HL-60 (cell line): ENCODE data around the gene NAE1.

Source experiments
- DNase-seq, 2 experiments: peaks; one replicate each; pipeline ENCODE4 v3.0.0-alpha.2; 2010 to 2020; ENCODE audit warnings: low read depth in 1 of 2, low spot score in 1 of 2
- H3K27ac ChIP-seq: fragments of 250-450 bp; sonication (Bioruptor Pico); replicated peaks from 2 replicates; pipeline ENCODE4 v1.5.1; 2020; ENCODE audit warnings: mild to moderate bottlenecking, moderate library complexity
- H3K27me3 ChIP-seq: fragments of 250-450 bp; sonication (Bioruptor Pico); 2 replicates; pipeline ENCODE4 v1.5.1; 2021; ENCODE audit warnings: mild to moderate bottlenecking, moderate library complexity; ENCODE audit not compliant: insufficient read depth, poor library complexity, severe bottlenecking
- H3K4me3 ChIP-seq: replicated peaks from 2 replicates; pipeline ENCODE4 v1.5.1; 2011; ENCODE audit warnings: mild to moderate bottlenecking, control low read depth, low read length; ENCODE audit not compliant: insufficient read depth
- GABPA ChIP-seq: IDR thresholded peaks from 2 replicates; pipeline ENCODE4 v1.6.1; 2012; ENCODE audit warnings: low read depth
- POLR2AphosphoS5 ChIP-seq: IDR thresholded peaks from 2 replicates; pipeline ENCODE4 v1.6.1; 2012; ENCODE audit warnings: low read depth
- SPI1 ChIP-seq: IDR thresholded peaks from 2 replicates; pipeline ENCODE4 v1.6.1; 2012; ENCODE audit warnings: low read depth, mild to moderate bottlenecking, borderline replicate concordance
- TF ChIP-seq, protein P1 (sequence below): IDR thresholded peaks from 2 replicates; pipeline ENCODE4 v1.6.1; 2012; ENCODE audit warnings: low read depth; ENCODE audit not compliant: insufficient replicate concordance
- TF ChIP-seq, protein P2 (sequence below): IDR thresholded peaks from one replicate; pipeline ENCODE4 v1.5.1; 2011; ENCODE audit warnings: low read length, control low read depth, inconsistent platforms; ENCODE audit not compliant: insufficient read depth

The NAE1 gene

DNA sequence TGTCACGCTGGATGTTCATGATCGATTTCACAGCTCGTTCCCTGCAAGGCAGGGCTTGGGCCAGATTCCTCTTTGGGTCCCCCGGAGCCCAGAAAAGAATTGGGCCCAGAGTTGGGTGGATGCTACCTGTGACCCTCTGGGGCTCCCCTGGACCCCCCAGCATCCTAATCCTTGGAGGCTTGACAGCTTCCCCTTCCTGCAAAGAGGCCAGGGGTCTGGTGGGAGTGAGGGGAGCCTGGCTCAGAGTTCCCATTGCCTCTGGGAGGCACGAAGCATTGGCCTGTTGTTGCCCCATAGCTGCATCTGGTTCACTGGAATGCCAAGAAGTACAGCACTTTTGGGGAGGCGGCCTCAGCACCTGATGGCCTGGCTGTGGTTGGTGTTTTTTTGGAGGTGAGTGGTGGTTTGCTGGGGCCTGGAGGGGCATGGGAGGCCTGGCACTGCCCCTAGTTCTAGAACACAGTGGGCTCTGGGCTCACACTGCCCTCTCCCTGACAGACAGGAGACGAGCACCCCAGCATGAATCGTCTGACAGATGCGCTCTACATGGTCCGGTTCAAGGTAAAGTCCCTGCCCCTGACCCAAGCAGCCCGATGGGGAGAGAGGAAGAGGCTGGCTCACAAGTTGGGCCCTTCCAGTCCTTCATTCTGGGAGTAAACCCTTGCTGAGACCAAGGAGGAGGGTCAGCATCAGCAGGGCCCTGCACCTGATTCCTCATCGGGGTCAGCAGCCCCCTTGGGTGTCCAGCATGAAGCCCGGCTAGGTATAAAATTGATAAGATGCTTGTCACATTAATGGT, 20.6 kb upstream of the NAE1 start:
- TF ChIP-seq, protein P1, sequence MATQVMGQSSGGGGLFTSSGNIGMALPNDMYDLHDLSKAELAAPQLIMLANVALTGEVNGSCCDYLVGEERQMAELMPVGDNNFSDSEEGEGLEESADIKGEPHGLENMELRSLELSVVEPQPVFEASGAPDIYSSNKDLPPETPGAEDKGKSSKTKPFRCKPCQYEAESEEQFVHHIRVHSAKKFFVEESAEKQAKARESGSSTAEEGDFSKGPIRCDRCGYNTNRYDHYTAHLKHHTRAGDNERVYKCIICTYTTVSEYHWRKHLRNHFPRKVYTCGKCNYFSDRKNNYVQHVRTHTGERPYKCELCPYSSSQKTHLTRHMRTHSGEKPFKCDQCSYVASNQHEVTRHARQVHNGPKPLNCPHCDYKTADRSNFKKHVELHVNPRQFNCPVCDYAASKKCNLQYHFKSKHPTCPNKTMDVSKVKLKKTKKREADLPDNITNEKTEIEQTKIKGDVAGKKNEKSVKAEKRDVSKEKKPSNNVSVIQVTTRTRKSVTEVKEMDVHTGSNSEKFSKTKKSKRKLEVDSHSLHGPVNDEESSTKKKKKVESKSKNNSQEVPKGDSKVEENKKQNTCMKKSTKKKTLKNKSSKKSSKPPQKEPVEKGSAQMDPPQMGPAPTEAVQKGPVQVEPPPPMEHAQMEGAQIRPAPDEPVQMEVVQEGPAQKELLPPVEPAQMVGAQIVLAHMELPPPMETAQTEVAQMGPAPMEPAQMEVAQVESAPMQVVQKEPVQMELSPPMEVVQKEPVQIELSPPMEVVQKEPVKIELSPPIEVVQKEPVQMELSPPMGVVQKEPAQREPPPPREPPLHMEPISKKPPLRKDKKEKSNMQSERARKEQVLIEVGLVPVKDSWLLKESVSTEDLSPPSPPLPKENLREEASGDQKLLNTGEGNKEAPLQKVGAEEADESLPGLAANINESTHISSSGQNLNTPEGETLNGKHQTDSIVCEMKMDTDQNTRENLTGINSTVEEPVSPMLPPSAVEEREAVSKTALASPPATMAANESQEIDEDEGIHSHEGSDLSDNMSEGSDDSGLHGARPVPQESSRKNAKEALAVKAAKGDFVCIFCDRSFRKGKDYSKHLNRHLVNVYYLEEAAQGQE, result no peak
- TF ChIP-seq, protein P2, sequence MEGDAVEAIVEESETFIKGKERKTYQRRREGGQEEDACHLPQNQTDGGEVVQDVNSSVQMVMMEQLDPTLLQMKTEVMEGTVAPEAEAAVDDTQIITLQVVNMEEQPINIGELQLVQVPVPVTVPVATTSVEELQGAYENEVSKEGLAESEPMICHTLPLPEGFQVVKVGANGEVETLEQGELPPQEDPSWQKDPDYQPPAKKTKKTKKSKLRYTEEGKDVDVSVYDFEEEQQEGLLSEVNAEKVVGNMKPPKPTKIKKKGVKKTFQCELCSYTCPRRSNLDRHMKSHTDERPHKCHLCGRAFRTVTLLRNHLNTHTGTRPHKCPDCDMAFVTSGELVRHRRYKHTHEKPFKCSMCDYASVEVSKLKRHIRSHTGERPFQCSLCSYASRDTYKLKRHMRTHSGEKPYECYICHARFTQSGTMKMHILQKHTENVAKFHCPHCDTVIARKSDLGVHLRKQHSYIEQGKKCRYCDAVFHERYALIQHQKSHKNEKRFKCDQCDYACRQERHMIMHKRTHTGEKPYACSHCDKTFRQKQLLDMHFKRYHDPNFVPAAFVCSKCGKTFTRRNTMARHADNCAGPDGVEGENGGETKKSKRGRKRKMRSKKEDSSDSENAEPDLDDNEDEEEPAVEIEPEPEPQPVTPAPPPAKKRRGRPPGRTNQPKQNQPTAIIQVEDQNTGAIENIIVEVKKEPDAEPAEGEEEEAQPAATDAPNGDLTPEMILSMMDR, result no peak
- no peak for TF ChIP-seq GABPA
- TF ChIP-seq POLR2AphosphoS5, result no peak
- no peak for TF ChIP-seq SPI1
- DNase-seq, result no peak
- Histone ChIP-seq H3K4me3 (no peak overlapping the region), H3K27ac (no peak overlapping the region), H3K27me3 (no peaks in the 10 kb centered on the region)

DNA sequence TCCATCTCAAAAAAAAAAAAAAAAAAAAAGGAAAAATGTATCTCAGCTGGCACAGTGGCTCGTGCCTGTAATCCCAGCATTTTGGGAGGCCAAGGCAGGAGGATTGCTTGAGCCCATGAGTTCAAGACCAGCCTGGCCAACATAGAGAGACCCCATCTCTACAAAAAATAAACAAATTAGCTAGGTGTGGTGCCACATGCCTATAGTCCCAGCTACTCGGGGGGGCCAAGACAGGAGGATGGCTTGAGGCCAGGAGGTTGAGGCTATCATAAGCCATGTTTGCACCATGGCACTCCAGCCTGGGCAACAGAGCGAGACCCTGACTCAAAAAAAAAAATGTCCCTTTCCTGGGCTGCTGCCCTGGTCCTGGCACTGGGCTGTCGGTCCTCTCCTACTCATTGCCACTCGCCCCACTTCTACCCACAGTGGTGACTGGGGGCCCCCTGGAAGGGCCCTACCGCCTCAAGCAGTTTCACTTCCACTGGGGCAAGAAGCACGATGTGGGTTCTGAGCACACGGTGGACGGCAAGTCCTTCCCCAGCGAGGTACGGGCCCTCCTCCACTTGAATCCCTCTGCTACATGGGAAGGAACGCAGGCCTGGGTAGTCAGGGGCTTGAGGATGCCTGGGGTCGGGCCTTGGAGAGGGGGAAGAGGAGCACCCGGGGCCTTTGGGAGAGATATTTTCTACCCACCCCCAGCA, 19.5 kb upstream of the NAE1 start:
- H3K27ac ChIP-seq, result no peak overlapping the region
- H3K27me3 ChIP-seq, result peaks cover 8% of the 10 kb centered on the region
- no peak for DNase-seq
- no peak for TF ChIP-seq GABPA
- H3K4me3 ChIP-seq, result no peak overlapping the region

- TF ChIP-seq, protein P1, result no peak
- no peak for TF ChIP-seq GABPA
- TF ChIP-seq SPI1, result no peak
- no peak for TF ChIP-seq POLR2AphosphoS5
- TF ChIP-seq, protein P2, result no peak
- Histone ChIP-seq H3K4me3 (no peak overlapping the region), H3K27ac (no peak overlapping the region), H3K27me3 (peaks cover 13% of the 10 kb centered on the region)
- no peak for DNase-seq
These were observed 18.8 kb upstream of the NAE1 start for GRCh38 chr16:66849549-66849948.

DNA sequence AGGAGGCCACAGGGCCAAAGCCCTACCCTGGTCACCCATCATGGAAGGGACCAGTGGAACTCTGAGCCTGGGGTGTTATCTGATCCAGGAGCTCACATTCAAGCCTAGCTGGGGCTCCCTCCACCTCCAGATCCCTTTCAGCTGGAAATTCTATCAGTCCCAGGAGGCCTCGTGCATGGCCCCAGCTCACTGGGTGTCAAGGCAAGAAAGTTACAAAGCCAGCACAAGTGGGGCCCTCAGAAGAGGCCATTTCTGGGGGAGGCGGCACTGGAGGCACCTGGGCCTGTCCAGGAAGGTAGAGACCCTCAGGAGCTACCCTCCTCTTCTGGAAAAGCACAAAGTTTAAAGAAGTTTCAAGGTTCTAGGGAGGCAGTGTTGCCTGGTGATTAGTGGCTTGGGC, 18.2 kb upstream of the NAE1 start:
- no peak for DNase-seq
- TF ChIP-seq POLR2AphosphoS5 (no peak), GABPA (no peak), SPI1 (no peak)
- TF ChIP-seq, protein P1, result no peak
- TF ChIP-seq, protein P2, result no peak
- no peak overlapping the region for H3K27ac ChIP-seq
- no peak overlapping the region for H3K4me3 ChIP-seq
- peaks cover 15% of the 10 kb centered on the region for H3K27me3 ChIP-seq
